GM12873 (cell line): Measurements from ENCODE around the gene ACTA1.

ENCODE experiments used
- TF ChIP-seq, protein P1 (sequence below): IDR thresholded peaks from 2 replicates; pipeline ENCODE4 v1.5.1; 2012; ENCODE audit warnings: low read depth, mild to moderate bottlenecking, moderate library complexity, low read length, control low read depth; ENCODE audit not compliant: insufficient read depth; ENCODE audit errors: missing control alignments

ACTA1 gene

DNA sequence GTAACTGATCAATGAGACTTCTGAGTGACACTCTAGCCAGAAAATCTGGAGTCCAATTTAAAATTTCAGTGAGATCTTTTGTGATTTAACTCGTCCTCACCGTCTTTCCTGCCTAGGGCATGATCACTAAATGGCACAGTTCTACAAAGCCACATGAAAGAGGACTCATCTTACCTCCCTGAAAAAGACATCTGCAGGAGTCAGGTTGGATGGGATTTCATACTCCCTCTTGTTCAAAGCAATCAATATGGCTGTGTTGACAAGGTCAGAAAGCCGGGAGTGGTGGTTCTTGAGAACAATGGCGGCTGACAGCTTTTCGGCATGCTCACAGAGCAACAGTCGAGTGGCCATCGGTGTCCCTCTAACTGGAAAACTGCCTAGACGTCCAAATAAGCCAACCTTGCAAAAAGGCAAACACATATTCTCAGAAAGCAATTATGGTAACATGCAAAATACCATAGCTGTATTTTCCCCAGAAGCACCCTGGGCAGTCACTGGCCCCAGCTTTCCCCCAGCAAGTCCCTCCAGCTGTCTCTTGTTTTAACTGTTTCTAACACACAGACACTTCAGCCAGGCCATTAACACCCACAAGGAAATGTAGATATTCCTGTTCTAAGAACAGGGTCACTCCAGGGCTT, 36.6 kb upstream of the ACTA1 start:
- TF ChIP-seq, protein P1, sequence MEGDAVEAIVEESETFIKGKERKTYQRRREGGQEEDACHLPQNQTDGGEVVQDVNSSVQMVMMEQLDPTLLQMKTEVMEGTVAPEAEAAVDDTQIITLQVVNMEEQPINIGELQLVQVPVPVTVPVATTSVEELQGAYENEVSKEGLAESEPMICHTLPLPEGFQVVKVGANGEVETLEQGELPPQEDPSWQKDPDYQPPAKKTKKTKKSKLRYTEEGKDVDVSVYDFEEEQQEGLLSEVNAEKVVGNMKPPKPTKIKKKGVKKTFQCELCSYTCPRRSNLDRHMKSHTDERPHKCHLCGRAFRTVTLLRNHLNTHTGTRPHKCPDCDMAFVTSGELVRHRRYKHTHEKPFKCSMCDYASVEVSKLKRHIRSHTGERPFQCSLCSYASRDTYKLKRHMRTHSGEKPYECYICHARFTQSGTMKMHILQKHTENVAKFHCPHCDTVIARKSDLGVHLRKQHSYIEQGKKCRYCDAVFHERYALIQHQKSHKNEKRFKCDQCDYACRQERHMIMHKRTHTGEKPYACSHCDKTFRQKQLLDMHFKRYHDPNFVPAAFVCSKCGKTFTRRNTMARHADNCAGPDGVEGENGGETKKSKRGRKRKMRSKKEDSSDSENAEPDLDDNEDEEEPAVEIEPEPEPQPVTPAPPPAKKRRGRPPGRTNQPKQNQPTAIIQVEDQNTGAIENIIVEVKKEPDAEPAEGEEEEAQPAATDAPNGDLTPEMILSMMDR, result no peak

DNA sequence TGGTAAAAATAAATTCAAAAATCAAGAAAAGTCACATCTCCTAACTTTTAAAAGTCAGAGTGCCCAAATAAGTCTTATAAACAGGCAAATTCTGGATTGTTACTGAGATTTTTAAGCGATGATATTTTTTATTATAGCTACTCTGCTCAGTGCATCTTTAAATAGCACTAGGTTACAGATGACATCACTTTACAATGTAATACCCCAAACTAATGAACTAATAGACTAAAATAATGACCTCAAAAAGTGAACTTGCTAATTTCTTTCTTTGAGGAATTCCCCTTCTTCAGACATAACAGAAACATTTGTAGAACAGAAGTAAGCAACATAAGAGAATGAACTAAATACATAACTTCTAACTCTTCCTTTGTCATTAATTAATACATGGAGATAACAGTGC, 33.0 kb upstream of the ACTA1 start:
- TF ChIP-seq, protein P1, result no peak

DNA sequence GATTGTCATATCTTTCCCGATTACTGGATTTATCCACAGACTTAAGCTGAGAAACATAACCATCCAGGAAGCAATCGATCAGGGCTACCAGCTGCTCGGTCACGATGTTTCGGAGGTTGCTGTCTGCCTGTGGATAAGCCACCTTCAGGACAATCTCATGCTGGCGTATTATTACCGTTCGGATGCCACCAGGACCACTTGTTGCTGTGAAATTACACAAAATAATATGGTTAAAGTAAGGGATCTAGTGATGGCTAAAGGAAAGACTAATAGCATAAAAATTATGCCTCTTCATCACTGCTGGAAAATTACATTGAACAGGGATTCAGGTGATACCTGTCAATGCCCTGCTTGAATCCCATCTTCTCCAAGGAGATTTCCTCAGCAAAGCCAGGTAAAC, 30.8 kb upstream of the ACTA1 start:
- TF ChIP-seq, protein P1, result no peak

DNA sequence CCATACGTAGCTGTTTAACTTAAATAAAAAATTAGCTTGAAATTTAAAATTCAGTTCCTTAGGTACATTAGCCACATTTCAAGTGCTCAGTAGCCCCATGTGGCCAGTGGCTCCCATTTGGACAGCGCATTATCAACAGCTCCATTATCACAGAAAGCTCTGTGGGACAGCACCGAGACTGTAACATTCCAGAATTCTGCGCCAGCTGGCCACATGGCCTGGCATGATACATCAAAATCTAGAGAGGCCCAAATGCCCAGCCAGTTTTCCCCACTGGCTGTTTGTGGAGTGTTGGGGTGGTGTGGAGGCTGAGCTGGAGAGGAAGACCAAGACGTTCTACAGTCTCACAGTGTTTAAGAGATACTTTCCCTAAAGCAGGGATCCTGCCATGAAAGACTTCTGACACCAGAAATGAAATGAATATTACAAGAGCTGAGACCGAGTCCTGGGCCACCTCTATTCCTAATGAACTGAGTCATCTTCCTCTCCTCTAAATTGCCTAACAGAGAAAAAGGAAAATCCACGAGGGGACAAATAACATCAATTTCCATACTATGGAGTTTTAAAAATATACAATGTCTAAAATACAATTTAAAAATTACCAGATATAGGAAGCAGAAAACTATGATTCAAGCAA, 27.3 kb upstream of the ACTA1 start:
- TF ChIP-seq, protein P1, result no peak

DNA sequence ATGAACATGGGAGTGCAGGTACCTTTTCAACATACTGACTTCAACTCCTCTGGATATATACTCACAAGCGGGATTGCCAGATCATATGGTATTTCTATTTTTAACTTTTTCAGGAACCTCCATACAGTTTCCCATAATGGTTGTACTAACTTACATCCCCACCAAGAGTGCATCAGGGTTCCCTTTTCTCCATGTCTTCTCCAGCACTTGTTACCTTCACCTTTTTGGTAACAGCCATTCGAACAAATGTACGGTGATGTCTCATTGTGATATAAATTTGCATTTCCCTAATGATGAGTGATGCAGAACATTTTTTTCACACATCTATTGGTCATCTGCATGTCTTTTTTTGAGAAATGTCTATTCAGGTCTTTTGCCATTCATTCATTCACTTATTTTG, 25.9 kb upstream of the ACTA1 start:
- TF ChIP-seq, protein P1, result no peak

DNA sequence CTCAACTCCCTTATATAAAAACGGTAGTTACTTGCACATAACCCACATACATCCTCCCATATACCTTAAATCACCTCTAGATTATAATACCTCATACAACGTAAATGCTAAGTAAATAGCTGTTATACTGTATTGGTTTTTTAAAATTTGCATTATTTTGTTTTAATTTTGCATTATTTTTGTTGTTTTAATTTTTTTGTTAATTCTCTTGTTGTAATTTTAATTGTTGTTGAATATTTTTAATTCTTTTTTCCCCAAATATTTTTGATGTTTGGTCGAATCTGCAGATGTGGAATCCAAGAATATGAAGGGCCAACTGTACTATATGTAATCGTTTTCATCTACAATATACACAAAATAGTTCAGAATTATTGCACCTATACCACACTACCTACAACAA, 23.5 kb upstream of the ACTA1 start:
- TF ChIP-seq, protein P1, result no peak

DNA sequence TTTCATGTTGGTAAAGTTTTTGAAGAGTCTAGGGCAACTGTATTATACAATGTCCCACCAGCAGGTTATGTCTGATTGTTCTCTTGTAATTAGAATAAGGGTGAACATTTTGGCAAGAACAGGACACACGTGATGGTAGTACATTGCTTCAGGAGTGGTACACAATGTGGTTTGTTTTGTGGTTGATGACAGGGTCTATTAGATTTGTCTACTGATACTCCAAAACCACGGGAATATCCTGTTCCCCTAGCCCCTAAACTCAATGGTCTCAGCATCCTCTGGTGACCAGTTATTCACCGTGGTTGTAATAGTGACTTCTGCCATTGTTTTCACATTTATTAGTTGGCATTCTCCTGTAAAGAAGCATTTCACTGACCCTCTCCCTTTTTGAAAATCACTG, 22.1 kb upstream of the ACTA1 start:
- TF ChIP-seq, protein P1, result no peak
